Neural cell (in vitro differentiated cells): Measurements from ENCODE around the gene HOXB5.

Experiments
- CTCF ChIP-seq: fragments of 450-650 bp; IDR thresholded peaks from 2 replicates; pipeline ENCODE4 v1.5.1; 2014; ENCODE audit warnings: antibody characterized with exemption, mild to moderate bottlenecking, moderate library complexity; ENCODE audit not compliant: poor library complexity, severe bottlenecking
- EP300 ChIP-seq: fragments of 450-650 bp; conservative IDR thresholded peaks from 2 replicates; pipeline ENCODE4 v1.6.1; 2014; ENCODE audit warnings: antibody characterized with exemption, mild to moderate bottlenecking, moderate library complexity; ENCODE audit not compliant: poor library complexity, severe bottlenecking
- EZH2 ChIP-seq: fragments of 200-600, 300-800 bp; shearing (Covaris generic), sonication (generic); IDR thresholded peaks from 2 replicates; pipeline ENCODE4 v1.6.1; 2014; ENCODE audit warnings: antibody characterized with exemption, low read length, borderline replicate concordance, mild to moderate bottlenecking; ENCODE audit not compliant: insufficient read depth, poor library complexity, severe bottlenecking
- POLR2AphosphoS5 ChIP-seq: IDR thresholded peaks from 2 replicates; pipeline ENCODE4 v1.6.1; 2012
- RAD21 ChIP-seq: fragments of 450-650 bp; conservative IDR thresholded peaks from 2 replicates; pipeline ENCODE4 v1.6.1; 2014; ENCODE audit warnings: antibody characterized with exemption, mild to moderate bottlenecking, moderate library complexity
- REST ChIP-seq: IDR thresholded peaks from 2 replicates; pipeline ENCODE4 v1.6.1; 2012; ENCODE audit warnings: borderline replicate concordance
- SMC3 ChIP-seq: fragments of 450-650 bp; conservative IDR thresholded peaks from 2 replicates; pipeline ENCODE4 v1.6.1; 2014; ENCODE audit warnings: antibody characterized with exemption, mild to moderate bottlenecking, moderate library complexity; ENCODE audit not compliant: poor library complexity
- TAF1 ChIP-seq: IDR thresholded peaks from 2 replicates; pipeline ENCODE4 v1.6.1; 2012; ENCODE audit warnings: low read depth

GRCh38 chr17:48567646-48568354, 25.8 kb downstream of the HOXB5 start:
- TF ChIP-seq CTCF (no peak), EP300 (no peak), RAD21 (no peak), POLR2AphosphoS5 (no peak), EZH2 (no peak), REST (no peak), SMC3 (no peak), TAF1 (no peak)
